Trophoblast cell (in vitro differentiated cells and primary cell): ENCODE results near the gene RPL13.

Experiments used
- DNase-seq, 2 donors: peaks; one replicate each; pipeline ENCODE4 v3.0.0-alpha.2; 2016
- H2AFZ ChIP-seq: 2 replicates; pipeline ENCODE4 v1.6.1; 2013; ENCODE audit warnings: low read length, moderate library complexity, mild to moderate bottlenecking; ENCODE audit not compliant: insufficient read depth, poor library complexity
- H2AK5ac ChIP-seq: 2 replicates; pipeline ENCODE4 v1.6.1; 2013; ENCODE audit warnings: mild to moderate bottlenecking, low read length
- H2BK120ac ChIP-seq: 2 replicates; pipeline ENCODE4 v1.6.1; 2013; ENCODE audit warnings: low read length, mild to moderate bottlenecking, moderate library complexity; ENCODE audit not compliant: insufficient read depth, poor library complexity
- H2BK12ac ChIP-seq: 2 replicates; pipeline ENCODE4 v1.6.1; 2013; ENCODE audit warnings: mild to moderate bottlenecking, low read length, moderate library complexity
- H2BK5ac ChIP-seq: 2 replicates; pipeline ENCODE4 v1.6.1; 2013; ENCODE audit warnings: low read length, low read depth, moderate library complexity, mild to moderate bottlenecking; ENCODE audit not compliant: poor library complexity
- H3K14ac ChIP-seq: 2 replicates; pipeline ENCODE4 v1.6.1; 2013; ENCODE audit warnings: mild to moderate bottlenecking, low read length
- H3K18ac ChIP-seq: 2 replicates; pipeline ENCODE4 v1.6.1; 2013; ENCODE audit warnings: mild to moderate bottlenecking, low read length
- H3K23ac ChIP-seq: 2 replicates; pipeline ENCODE4 v1.6.1; 2013; ENCODE audit warnings: low read length
- H3K27ac ChIP-seq: 2 replicates; pipeline ENCODE4 v1.5.1; 2013; ENCODE audit warnings: low read depth, mild to moderate bottlenecking, inconsistent platforms, low read length, moderate library complexity
- H3K27me3 ChIP-seq: 2 replicates; pipeline ENCODE4 v1.6.1; 2013; ENCODE audit warnings: inconsistent platforms, mild to moderate bottlenecking, low read length, moderate library complexity; ENCODE audit not compliant: insufficient read depth
- H3K36me3 ChIP-seq, 2 experiments: 1 replicate in 1 of 2; 2 replicates in 1 of 2; pipeline ENCODE4 v1.6.1; 2013; ENCODE audit warnings: low read length in 2 of 2, mild to moderate bottlenecking in 2 of 2, moderate library complexity in 1 of 2; ENCODE audit not compliant: insufficient read depth in 2 of 2, control insufficient read depth in 1 of 2
- H3K4ac ChIP-seq: 2 replicates; pipeline ENCODE4 v1.6.1; 2013; ENCODE audit warnings: low read depth, mild to moderate bottlenecking, low read length, moderate library complexity
- H3K4me1 ChIP-seq, 2 experiments: 1 replicate in 1 of 2; 2 replicates in 1 of 2; pipeline ENCODE4 v1.6.1; 2013; ENCODE audit warnings: low read length in 2 of 2, mild to moderate bottlenecking in 2 of 2, moderate library complexity in 1 of 2; ENCODE audit not compliant: insufficient read depth in 2 of 2, control insufficient read depth in 1 of 2
- H3K4me2 ChIP-seq: 2 replicates; pipeline ENCODE4 v1.6.1; 2013; ENCODE audit warnings: inconsistent platforms, mild to moderate bottlenecking, low read length, moderate library complexity
- H3K4me3 ChIP-seq: 2 replicates; pipeline ENCODE4 v1.5.1; 2013; ENCODE audit warnings: mild to moderate bottlenecking, low read depth, low read length, inconsistent platforms
- H3K79me1 ChIP-seq: one replicate; pipeline ENCODE4 v1.6.1; 2013; ENCODE audit warnings: low read length
- H3K79me2 ChIP-seq: 2 replicates; pipeline ENCODE4 v1.6.1; 2013; ENCODE audit warnings: low read length, mild to moderate bottlenecking; ENCODE audit not compliant: control insufficient read depth, insufficient read depth, poor library complexity
- H3K9ac ChIP-seq: 2 replicates; pipeline ENCODE4 v1.6.1; 2013; ENCODE audit warnings: mild to moderate bottlenecking, low read length
- H3K9me3 ChIP-seq: 2 replicates; pipeline ENCODE4 v1.6.1; 2013; ENCODE audit warnings: low read depth, mild to moderate bottlenecking, control low read depth, inconsistent platforms, low read length; ENCODE audit not compliant: insufficient read depth
- H4K12ac ChIP-seq: 2 replicates; pipeline ENCODE4 v1.6.1; 2013; ENCODE audit warnings: low read depth, mild to moderate bottlenecking, low read length, moderate library complexity
- H4K8ac ChIP-seq: 2 replicates; pipeline ENCODE4 v1.6.1; 2013; ENCODE audit warnings: low read depth, mild to moderate bottlenecking, low read length, moderate library complexity
- H4K91ac ChIP-seq: one replicate; pipeline ENCODE4 v1.6.1; 2013; ENCODE audit warnings: low read depth, mild to moderate bottlenecking, low read length, moderate library complexity
- WGBS: extraction: QIAGEN DNeasy Blood & Tissue Kit; methylation state at CpG from one replicate; pipeline ENCODE4 v1.1.7; 2013; ENCODE audit warnings: missing lambda C conversion rate; ENCODE audit not compliant: insufficient read length, insufficient coverage; ENCODE audit errors: extremely low coverage; 5-methylcytosine and 5-hydroxymethylcytosine counted together

Gene RPL13

GRCh38 chr16:89519881-89520280 is 40.6 kb upstream of the RPL13 start:
- H4K8ac ChIP-seq = no peak overlapping the region
- peaks cover 4% of the 10 kb centered on the region for H3K9me3 ChIP-seq
- no peak overlapping the region for H3K23ac ChIP-seq
- peak overlapping the region; percentile 30 for H3K4ac ChIP-seq
- no CpG with 5 or more reads among the region's 15 CpGs for WGBS
- no peak overlapping the region for H3K27ac ChIP-seq
- DNase-seq = no peak
- no peak overlapping the region for H3K4me2 ChIP-seq
- H3K4me1 ChIP-seq = no peaks in the 10 kb centered on the region
- no peak overlapping the region for H3K4me3 ChIP-seq
- H2AK5ac ChIP-seq = no peak overlapping the region
- peak overlapping the region; percentile 7 for H3K18ac ChIP-seq
- H3K36me3 ChIP-seq = peaks cover 72 to 73% of the 10 kb centered on the region in 2 experiments
- no peak overlapping the region for H2BK12ac ChIP-seq
- no peak overlapping the region for H3K9ac ChIP-seq
- H2AFZ ChIP-seq = no peak overlapping the region
- H4K91ac ChIP-seq = no peak overlapping the region
- H2BK120ac ChIP-seq = no peak overlapping the region
- H3K27me3 ChIP-seq = no peaks in the 10 kb centered on the region
- no peaks in the 10 kb centered on the region for H3K79me2 ChIP-seq
- no peak overlapping the region for H3K14ac ChIP-seq
- H4K12ac ChIP-seq = no peak overlapping the region
- no peak overlapping the region for H2BK5ac ChIP-seq
- H3K79me1 ChIP-seq = no peaks in the 10 kb centered on the region

GRCh38 chr16:89522287-89522686 is 38.2 kb upstream of the RPL13 start:
- H4K8ac ChIP-seq = no peak overlapping the region
- WGBS = 100% methylated on average over 1 of the region's 31 CpGs
- no peak overlapping the region for H2BK12ac ChIP-seq
- no peaks in the 10 kb centered on the region for H3K79me2 ChIP-seq
- H3K9ac ChIP-seq = no peak overlapping the region
- no peak overlapping the region for H3K4ac ChIP-seq
- no peak overlapping the region for H3K14ac ChIP-seq
- H2AFZ ChIP-seq = no peak overlapping the region
- H2BK5ac ChIP-seq = no peak overlapping the region
- no peaks in the 10 kb centered on the region for H3K27me3 ChIP-seq
- no peak overlapping the region for H4K12ac ChIP-seq
- no peak overlapping the region for H2AK5ac ChIP-seq
- no peak overlapping the region for H4K91ac ChIP-seq
- no peak overlapping the region for H2BK120ac ChIP-seq
- H3K4me1 ChIP-seq = no peaks in the 10 kb centered on the region
- no peak overlapping the region for H3K18ac ChIP-seq
- no peak overlapping the region for H3K23ac ChIP-seq
- H3K27ac ChIP-seq = no peak overlapping the region
- H3K4me2 ChIP-seq = no peak overlapping the region
- peaks cover 77 to 80% of the 10 kb centered on the region in 2 experiments for H3K36me3 ChIP-seq
- no peaks in the 10 kb centered on the region for H3K79me1 ChIP-seq
- H3K9me3 ChIP-seq = peaks cover 4% of the 10 kb centered on the region
- no peak overlapping the region for H3K4me3 ChIP-seq
- DNase-seq = peak; percentile 37 to 58

DNA sequence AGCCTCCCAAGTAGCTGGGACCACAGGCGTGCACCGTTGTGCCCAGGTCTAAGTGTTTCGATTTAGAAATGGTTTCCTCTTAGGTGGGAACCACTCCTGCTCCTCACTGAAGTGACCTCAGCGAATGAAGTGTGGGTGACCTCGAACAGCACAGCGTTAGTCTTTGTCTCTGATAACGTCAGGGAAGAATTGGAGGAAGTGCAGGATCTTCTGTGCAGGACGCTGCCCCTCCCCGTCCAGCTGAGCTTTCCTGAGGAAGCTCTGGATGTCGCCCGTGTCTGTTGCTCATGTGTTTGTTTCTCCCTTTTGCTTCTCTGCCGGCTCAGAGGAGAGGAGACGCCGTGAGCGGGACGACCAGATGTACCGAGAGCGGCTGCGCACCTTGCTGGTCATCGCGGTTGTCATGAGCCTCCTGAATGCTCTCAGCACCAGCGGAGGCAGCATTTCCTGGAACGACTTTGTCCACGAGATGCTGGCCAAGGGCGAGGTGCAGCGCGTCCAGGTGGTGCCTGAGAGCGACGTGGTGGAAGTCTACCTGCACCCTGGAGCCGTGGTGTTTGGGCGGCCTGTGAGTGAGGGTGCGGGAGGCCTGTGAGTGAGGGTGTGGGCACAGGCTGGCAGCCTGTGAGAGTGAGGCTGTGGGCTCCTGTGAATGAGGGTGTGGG is 36.7 kb upstream of the RPL13 start:
- no peak overlapping the region for H3K27ac ChIP-seq
- no peak overlapping the region for H3K23ac ChIP-seq
- no peak overlapping the region for H3K4ac ChIP-seq
- no peak for DNase-seq
- no peak overlapping the region for H3K14ac ChIP-seq
- no peak overlapping the region for H2BK120ac ChIP-seq
- peaks cover 75 to 77% of the 10 kb centered on the region in 2 experiments for H3K36me3 ChIP-seq
- H2AFZ ChIP-seq = no peak overlapping the region
- H3K79me2 ChIP-seq = no peaks in the 10 kb centered on the region
- no peak overlapping the region for H2BK5ac ChIP-seq
- no peak overlapping the region for H3K4me3 ChIP-seq
- H3K4me1 ChIP-seq = no peaks in the 10 kb centered on the region
- H2AK5ac ChIP-seq = no peak overlapping the region
- no peak overlapping the region for H4K12ac ChIP-seq
- H3K9ac ChIP-seq = no peak overlapping the region
- no peak overlapping the region for H3K4me2 ChIP-seq
- no peak overlapping the region for H3K18ac ChIP-seq
- H4K91ac ChIP-seq = no peak overlapping the region
- H3K9me3 ChIP-seq = peaks cover 4% of the 10 kb centered on the region
- H3K27me3 ChIP-seq = no peaks in the 10 kb centered on the region
- no peak overlapping the region for H2BK12ac ChIP-seq
- H3K79me1 ChIP-seq = no peaks in the 10 kb centered on the region
- H4K8ac ChIP-seq = no peak overlapping the region
- no CpG with 5 or more reads among the region's 32 CpGs for WGBS

DNA sequence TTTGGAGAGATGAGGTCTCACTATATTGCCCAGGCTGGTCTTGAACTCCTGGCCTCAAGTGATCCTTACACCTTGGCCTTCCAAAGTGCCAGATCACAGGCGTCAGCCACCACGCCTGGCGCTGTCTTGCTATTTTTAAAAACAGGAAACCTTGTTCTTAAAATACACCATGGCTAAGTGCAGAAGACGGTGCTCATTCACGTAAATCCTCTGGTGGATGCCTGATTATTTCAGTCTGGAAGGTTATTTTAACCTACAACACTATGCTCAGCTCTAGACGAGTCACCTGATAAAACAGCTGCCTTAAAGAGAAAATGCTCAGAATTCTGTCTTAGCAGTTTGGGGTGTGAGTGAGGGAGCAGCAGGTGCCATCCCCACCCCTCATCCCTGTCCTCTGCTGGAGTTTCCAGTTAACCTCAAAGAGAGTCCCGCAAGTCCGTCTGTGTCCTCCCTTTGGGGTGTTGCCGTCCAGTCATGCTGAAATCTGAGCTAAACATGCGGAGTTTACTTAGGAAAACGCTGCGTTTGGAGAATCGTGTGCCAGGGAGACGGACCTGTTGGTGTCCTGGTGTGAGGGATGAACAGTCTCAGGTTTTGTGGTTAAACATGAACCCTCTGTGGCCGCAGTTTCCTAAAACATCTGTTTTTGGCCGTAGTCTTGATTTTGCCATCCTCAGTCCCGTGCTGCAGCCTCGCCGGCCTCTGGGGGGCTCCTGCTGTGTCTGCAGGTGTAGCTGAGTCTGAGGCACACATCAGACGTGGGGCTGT is 35.2 kb upstream of the RPL13 start:
- no peak overlapping the region for H2BK12ac ChIP-seq
- no peak overlapping the region for H3K27ac ChIP-seq
- H4K8ac ChIP-seq = no peak overlapping the region
- H4K91ac ChIP-seq = no peak overlapping the region
- no peak overlapping the region for H2BK120ac ChIP-seq
- H3K4me3 ChIP-seq = no peak overlapping the region
- H3K79me2 ChIP-seq = no peaks in the 10 kb centered on the region
- H4K12ac ChIP-seq = no peak overlapping the region
- no peaks in the 10 kb centered on the region for H3K27me3 ChIP-seq
- no peak for DNase-seq
- H3K9me3 ChIP-seq = peaks cover 1% of the 10 kb centered on the region
- WGBS = no CpG with 5 or more reads among the region's 20 CpGs
- no peaks in the 10 kb centered on the region for H3K79me1 ChIP-seq
- no peak overlapping the region for H2AK5ac ChIP-seq
- H3K9ac ChIP-seq = no peak overlapping the region
- H2AFZ ChIP-seq = no peak overlapping the region
- H3K4ac ChIP-seq = no peak overlapping the region
- no peak overlapping the region for H3K14ac ChIP-seq
- H3K23ac ChIP-seq = no peak overlapping the region
- no peaks in the 10 kb centered on the region for H3K4me1 ChIP-seq
- no peak overlapping the region for H2BK5ac ChIP-seq
- H3K36me3 ChIP-seq = peaks cover 69 to 78% of the 10 kb centered on the region in 2 experiments
- H3K18ac ChIP-seq = no peak overlapping the region
- H3K4me2 ChIP-seq = no peak overlapping the region
